GM13977 (cell line): ENCODE data around the gene MYL5.
"Not testable (repeated sequence)": the region's sequence is repeated elsewhere in the genome, so short reads cannot be mapped to it uniquely, and the experiment has no call there.

ENCODE experiments used
- DNase-seq: peaks from one replicate; pipeline ENCODE4 v3.0.0; 2012; ENCODE audit warnings: low spot score
- CTCF ChIP-seq: IDR thresholded peaks from 2 replicates; pipeline ENCODE4 v1.5.1; 2012; ENCODE audit warnings: mild to moderate bottlenecking, control low read depth; ENCODE audit not compliant: insufficient read depth; ENCODE audit errors: extremely low read depth, missing control alignments
- in situ Hi-C: fragments of 300-500 bp; cut with MboI; formaldehyde crosslinking; loops from one replicate; pipeline ENCODE4 v1.12.0; 2022; ENCODE audit warnings: low sequenced_read_pairs, low pct_unique_long_range_greater_than_20kb, mixed read lengths, inconsistent platforms; ENCODE audit not compliant: unreplicated experiment

Gene MYL5

GRCh38 chr4:636628-637159 lies 37.6 kb upstream of the MYL5 start:
- in situ Hi-C loops: no loop called here
- TF ChIP-seq CTCF: no peak
- DNase-seq: no peak

GRCh38 chr4:637536-638280 lies 36.6 kb upstream of the MYL5 start:
- DNase-seq: no peak
- in situ Hi-C loops: no loop called here
- TF ChIP-seq CTCF: no peak

GRCh38 chr4:642366-642765 lies 32.0 kb upstream of the MYL5 start:
- in situ Hi-C loops, DNase-seq: not testable (repeated sequence)

GRCh38 chr4:646460-646859 lies 27.9 kb upstream of the MYL5 start:
- no peak for TF ChIP-seq CTCF
- no peak for DNase-seq
- in situ Hi-C loops: no loop called here

GRCh38 chr4:647481-647880 lies 26.9 kb upstream of the MYL5 start:
- in situ Hi-C loops: no loop called here
- TF ChIP-seq CTCF: no peak
- DNase-seq: no peak

GRCh38 chr4:648579-649292 lies 25.6 kb upstream of the MYL5 start:
- DNase-seq: no peak
- no peak for TF ChIP-seq CTCF
- in situ Hi-C loops: no loop called here

GRCh38 chr4:649293-649625 lies 25.1 kb upstream of the MYL5 start:
- no peak for TF ChIP-seq CTCF
- in situ Hi-C loops: no loop called here
- no peak for DNase-seq
